Measurements from ENCODE around the gene RIF1.

The RIF1 gene, protein sequence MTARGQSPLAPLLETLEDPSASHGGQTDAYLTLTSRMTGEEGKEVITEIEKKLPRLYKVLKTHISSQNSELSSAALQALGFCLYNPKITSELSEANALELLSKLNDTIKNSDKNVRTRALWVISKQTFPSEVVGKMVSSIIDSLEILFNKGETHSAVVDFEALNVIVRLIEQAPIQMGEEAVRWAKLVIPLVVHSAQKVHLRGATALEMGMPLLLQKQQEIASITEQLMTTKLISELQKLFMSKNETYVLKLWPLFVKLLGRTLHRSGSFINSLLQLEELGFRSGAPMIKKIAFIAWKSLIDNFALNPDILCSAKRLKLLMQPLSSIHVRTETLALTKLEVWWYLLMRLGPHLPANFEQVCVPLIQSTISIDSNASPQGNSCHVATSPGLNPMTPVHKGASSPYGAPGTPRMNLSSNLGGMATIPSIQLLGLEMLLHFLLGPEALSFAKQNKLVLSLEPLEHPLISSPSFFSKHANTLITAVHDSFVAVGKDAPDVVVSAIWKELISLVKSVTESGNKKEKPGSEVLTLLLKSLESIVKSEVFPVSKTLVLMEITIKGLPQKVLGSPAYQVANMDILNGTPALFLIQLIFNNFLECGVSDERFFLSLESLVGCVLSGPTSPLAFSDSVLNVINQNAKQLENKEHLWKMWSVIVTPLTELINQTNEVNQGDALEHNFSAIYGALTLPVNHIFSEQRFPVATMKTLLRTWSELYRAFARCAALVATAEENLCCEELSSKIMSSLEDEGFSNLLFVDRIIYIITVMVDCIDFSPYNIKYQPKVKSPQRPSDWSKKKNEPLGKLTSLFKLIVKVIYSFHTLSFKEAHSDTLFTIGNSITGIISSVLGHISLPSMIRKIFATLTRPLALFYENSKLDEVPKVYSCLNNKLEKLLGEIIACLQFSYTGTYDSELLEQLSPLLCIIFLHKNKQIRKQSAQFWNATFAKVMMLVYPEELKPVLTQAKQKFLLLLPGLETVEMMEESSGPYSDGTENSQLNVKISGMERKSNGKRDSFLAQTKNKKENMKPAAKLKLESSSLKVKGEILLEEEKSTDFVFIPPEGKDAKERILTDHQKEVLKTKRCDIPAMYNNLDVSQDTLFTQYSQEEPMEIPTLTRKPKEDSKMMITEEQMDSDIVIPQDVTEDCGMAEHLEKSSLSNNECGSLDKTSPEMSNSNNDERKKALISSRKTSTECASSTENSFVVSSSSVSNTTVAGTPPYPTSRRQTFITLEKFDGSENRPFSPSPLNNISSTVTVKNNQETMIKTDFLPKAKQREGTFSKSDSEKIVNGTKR (N-terminal part only)

GRCh38 chr2:151409601-151410484 is at the start of gene RIF1:
Gene RIF1 (plus strand): TSS chr2:151409902. CDS start chr2:151410424, 522 bp downstream.
- DNase-seq (ENCODE audit: low read depth), result peak; percentile 90

- no peak for DNase-seq (ENCODE audit: low read depth)
These were observed 47.9 kb upstream of the RIF1 start for GRCh38 chr2:151361674-151362370.

DNA sequence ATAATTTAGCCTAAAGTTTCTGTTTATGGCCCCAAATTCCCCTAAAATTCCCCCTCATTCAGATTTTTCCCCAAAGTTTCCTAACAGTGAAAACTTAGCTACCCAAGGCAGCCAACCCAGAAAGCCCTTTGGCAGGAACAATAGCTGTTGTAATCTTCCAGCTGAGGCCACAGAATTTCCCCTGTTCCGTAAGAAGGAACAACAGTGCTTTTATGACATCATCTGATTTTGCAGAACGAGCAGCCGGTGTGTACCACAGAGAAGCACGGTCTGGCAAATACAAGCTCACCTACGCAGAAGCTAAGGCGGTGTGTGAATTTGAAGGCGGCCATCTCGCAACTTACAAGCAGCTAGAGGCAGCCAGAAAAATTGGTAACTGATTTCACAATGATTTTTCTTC is 46.0 kb upstream of the RIF1 start:
- DNase-seq (ENCODE audit: low read depth), result peak; percentile 82

DNA sequence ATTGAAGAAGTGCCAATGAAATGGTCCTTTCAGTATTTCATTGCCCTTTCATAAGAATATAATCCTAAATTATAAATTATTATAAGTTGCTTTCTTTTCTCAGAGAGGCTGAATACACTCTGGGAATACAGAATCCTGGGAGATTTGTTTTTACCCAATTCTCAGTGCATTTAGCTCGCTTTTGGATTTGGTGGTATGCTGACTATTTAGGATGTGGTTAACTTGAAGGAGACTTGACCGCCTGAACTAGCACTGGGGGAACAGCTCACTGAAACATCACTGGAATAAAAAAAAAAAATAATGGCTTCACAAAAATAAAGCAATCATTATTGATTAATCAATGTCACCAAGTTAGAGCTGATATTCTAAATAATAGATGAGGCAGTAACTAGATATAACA is 42.1 kb upstream of the RIF1 start:
- DNase-seq (ENCODE audit: low read depth), result no peak

GRCh38 chr2:151374436-151374835 is 35.3 kb upstream of the RIF1 start:
- DNase-seq (ENCODE audit: low read depth), result no peak

- DNase-seq (ENCODE audit: low read depth), result peak; percentile 39
These were observed 30.5 kb upstream of the RIF1 start for GRCh38 chr2:151379169-151379568.

DNA sequence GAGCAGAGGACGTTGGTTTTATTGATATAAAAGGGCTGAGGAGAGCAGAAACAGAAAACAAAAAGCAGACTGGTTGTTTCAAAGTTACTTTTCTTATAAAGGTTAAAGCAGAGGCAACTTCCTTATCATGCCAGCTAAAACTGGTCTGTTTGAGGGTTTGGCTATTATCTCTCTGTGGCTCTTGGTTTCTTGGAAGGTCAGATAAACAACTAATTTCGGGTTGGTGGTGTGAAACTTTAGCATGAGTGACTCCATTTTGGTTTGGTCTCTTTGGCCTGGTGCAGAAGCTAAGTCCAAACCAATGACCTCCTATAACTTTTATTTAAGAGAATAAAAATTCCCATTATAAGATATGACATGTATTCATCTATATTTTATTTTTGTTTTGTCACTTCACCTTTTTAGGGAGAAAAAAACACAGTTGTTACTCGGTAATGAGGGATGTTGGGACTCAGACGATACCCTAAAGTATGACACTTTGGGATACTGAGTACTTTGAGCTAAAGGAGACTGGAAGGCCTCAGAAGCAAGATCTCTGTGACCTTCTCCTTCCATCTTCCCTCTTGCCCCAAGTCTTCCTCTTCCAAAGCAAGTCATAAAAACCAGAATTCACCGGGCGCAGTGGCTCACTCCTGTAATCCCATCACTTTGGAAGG is 29.0 kb upstream of the RIF1 start:
- no peak for DNase-seq (ENCODE audit: low read depth)

GRCh38 chr2:151381266-151381665 is 28.4 kb upstream of the RIF1 start:
- peak; percentile 78 for DNase-seq (ENCODE audit: low read depth)

DNA sequence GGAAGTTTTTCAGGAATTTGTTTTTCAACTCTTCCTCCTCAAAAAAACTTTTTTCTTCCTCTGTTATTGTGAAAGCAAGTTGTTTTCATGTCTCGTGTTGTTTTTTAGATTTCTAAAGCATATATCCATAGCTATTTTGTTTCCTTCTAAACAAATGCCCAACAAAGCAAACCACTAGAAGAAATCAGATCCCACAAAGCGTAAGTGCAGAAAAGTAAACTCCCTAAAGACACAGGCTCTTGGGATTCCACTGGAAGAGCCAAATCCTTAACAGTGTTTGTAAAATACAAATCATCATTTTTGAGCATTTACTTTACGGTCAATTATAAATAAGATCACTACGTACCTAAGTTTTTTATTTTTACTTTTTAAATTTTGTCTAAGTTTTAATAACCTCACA is 21.7 kb upstream of the RIF1 start:
- DNase-seq (ENCODE audit: low read depth), result peak; percentile 73

- peak; percentile 77 for DNase-seq (ENCODE audit: low read depth)
These were observed 18.3 kb upstream of the RIF1 start for GRCh38 chr2:151391436-151391835.

GRCh38 chr2:151394509-151394908 is 15.2 kb upstream of the RIF1 start:
- no peak for DNase-seq (ENCODE audit: low read depth)

GRCh38 chr2:151395509-151396374 is 14.0 kb upstream of the RIF1 start:
- no peak for DNase-seq (ENCODE audit: low read depth)

GRCh38 chr2:151399981-151400380 is 9.7 kb upstream of the RIF1 start:
- DNase-seq (ENCODE audit: low read depth), result no peak

GRCh38 chr2:151401149-151401548 is 8.6 kb upstream of the RIF1 start:
- no peak for DNase-seq (ENCODE audit: low read depth)

GRCh38 chr2:151403914-151404313 is 5.8 kb upstream of the RIF1 start:
- DNase-seq (ENCODE audit: low read depth), result no peak

- no peak for DNase-seq (ENCODE audit: low read depth)
These were observed 4.3 kb upstream of the RIF1 start for GRCh38 chr2:151405376-151405775.

GRCh38 chr2:151407281-151407680 is 2.4 kb upstream of the RIF1 start:
- DNase-seq (ENCODE audit: low read depth), result no peak

- no peak for DNase-seq (ENCODE audit: low read depth)
These were observed 708 bp upstream of the RIF1 start for GRCh38 chr2:151408788-151409600.

Measured in fibroblast of gingiva (primary cell).